ENCODE measurements around the gene AFM.

The AFM gene

DNA sequence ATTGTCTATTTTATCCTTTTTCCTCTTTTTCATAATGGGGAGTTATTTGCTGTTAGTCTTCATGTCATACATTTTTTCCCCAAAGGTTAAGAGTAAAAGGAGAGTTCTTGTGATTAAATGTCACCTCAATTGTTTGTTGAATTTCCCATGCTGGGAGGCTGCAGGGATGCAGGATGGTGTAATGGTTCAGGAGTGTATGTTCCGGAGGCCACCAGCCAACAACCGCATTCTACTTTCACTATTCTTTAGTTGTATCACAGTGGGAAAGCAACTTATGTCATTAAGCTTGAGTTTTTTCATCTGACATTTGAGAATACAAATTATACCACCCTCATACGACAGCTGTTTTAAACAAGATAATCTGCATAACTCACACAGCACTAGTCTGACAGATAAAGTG, 30.1 kb upstream of the AFM start:
- TF ChIP-seq, protein P1, sequence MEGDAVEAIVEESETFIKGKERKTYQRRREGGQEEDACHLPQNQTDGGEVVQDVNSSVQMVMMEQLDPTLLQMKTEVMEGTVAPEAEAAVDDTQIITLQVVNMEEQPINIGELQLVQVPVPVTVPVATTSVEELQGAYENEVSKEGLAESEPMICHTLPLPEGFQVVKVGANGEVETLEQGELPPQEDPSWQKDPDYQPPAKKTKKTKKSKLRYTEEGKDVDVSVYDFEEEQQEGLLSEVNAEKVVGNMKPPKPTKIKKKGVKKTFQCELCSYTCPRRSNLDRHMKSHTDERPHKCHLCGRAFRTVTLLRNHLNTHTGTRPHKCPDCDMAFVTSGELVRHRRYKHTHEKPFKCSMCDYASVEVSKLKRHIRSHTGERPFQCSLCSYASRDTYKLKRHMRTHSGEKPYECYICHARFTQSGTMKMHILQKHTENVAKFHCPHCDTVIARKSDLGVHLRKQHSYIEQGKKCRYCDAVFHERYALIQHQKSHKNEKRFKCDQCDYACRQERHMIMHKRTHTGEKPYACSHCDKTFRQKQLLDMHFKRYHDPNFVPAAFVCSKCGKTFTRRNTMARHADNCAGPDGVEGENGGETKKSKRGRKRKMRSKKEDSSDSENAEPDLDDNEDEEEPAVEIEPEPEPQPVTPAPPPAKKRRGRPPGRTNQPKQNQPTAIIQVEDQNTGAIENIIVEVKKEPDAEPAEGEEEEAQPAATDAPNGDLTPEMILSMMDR (IDR thresholded peaks at IDR 0.05) = no peak

GRCh38 chr4:73451981-73452747, 29.4 kb upstream of the AFM start:
- TF ChIP-seq, protein P1 (IDR thresholded peaks at IDR 0.05) = no peak

DNA sequence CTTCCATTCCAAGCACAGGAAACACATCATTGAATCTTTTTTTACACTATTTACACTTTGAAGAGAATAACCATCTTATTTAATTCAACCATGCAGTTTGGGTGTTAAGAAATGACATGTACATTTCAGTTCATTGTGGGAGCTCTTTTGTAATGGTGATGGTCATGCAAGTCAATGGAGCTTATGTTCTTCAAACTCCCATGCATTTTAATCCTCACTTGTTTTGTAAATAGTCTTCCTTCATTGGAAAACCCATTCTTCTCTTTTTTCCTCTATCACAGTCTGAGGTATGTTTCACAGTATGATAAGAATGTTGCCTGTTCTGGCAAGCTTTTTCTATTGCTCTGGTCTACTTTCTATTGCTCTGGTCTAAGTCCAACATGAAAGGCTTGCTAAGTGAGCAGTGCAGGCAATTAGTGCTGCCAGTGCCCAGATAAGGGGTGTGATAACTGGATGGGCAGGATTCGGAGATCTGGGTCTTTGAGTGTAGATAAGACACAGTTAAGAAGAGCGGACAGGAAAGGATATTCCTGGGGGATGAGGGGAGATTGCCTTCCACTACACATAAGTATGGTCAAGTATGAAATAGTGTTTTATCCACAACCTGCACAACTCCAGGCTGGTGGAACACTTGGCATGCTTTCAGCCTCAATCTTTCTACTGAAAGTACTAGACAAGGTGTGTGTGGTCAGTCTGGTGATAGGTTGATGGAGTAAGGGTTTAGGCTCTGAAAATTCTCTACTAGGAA, 28.4 kb upstream of the AFM start:
- TF ChIP-seq, protein P1 (IDR thresholded peaks at IDR 0.05) = no peak

DNA sequence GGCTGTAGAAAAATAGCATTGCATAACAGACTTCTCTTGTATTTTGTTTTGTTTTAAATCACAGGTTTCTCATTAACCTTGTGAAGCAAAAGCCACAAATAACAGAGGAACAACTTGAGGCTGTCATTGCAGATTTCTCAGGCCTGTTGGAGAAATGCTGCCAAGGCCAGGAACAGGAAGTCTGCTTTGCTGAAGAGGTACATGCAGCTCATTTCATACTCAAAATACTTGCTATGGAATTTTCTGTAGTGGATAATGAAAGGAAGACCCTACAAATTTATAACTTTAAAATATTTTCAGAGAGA, 27.9 kb upstream of the AFM start:
- TF ChIP-seq, protein P1 (IDR thresholded peaks at IDR 0.05) = no peak

DNA sequence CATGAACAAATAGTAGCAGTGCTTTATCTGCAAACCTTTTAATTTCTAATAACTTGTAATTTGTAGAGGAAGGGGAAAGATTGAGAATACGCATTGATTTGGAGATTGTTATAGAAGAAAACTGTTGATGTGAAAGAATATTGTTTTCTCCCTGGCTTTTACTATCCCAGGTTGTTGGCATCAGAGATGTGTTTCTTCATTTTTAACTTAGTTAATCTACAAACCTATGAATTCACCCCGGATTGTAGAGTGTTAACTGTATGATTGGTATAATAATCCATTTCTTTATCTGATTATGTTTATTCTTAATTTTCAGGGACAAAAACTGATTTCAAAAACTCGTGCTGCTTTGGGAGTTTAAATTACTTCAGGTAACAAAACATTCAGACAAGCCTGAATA, 26.6 kb upstream of the AFM start:
- TF ChIP-seq, protein P1 (IDR thresholded peaks at IDR 0.05) = no peak

- TF ChIP-seq, protein P1 (IDR thresholded peaks at IDR 0.05) = no peak
Measured at GRCh38 chr4:73456177-73457022, 25.1 kb upstream of the AFM start.

DNA sequence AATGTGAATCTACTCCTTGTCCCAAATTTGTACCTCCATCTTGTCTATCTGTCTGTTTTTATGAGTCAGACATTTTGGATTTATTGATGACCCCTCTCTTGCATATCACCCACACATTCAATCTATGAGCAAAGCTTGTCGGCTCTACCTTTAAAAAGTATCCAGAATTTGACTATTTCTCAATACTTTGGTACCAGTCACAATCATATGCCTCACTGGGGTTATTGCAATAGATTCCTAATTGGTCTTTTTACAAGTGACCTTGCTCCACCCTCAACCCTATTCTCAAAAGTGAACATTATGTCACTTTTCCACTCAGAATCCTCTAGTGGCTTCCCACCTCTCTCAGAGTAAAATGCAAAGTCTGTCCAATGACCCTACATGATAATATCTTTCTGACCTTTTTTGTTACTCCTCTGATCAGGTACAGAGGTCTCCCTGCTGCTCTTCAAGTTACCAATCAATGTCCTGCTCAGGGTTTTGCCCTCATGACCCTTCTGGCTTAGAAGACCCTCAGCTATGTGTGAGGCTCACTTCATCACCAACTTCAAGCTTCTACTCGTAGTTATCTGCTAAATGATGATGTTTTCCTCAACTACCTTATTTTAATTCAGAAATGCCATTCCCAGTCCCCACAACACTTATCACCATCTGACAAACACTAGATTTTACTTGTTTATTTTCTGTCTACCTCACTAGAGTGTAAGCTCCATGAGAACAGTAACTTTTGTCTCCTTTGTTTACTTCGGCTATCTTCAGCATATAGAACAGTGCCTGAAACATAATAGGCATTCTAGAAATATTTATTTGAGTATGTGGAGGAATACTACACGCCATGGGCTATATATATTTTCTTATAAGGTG, 23.1 kb upstream of the AFM start:
- TF ChIP-seq, protein P1 (IDR thresholded peaks at IDR 0.05) = no peak
